22Rv1 (cell line): ENCODE measurements around the gene TBR1.

ENCODE experiments used
- H3K27ac ChIP-seq: fragments of 450-650 bp; 2 replicates; pipeline ENCODE4 v1.5.1; 2017
- CTCF ChIP-seq: fragments of 450-650 bp; IDR thresholded peaks from 2 replicates; pipeline ENCODE4 v1.5.1; 2017; ENCODE audit warnings: mild to moderate bottlenecking
- ZFX ChIP-seq: fragments of 450-650 bp; IDR thresholded peaks from 2 replicates; pipeline ENCODE4 v1.6.1; 2017; ENCODE audit warnings: antibody characterized with exemption, borderline replicate concordance

Gene TBR1

GRCh38 chr2:161379740-161380139 is 36.4 kb upstream of the TBR1 start:
- no peak overlapping the region for H3K27ac ChIP-seq
- TF ChIP-seq ZFX (no peak), CTCF (no peak)

- TF ChIP-seq ZFX (no peak), CTCF (no peak)
- H3K27ac ChIP-seq: no peak overlapping the region
Measured at GRCh38 chr2:161381546-161381945, 34.6 kb upstream of the TBR1 start.

GRCh38 chr2:161382747-161383146 is 33.4 kb upstream of the TBR1 start:
- H3K27ac ChIP-seq: no peak overlapping the region
- TF ChIP-seq CTCF: no peak
- TF ChIP-seq ZFX: no peak

GRCh38 chr2:161384864-161385263 is 31.2 kb upstream of the TBR1 start:
- no peak for TF ChIP-seq ZFX
- no peak for TF ChIP-seq CTCF
- no peak overlapping the region for H3K27ac ChIP-seq

- no peak overlapping the region for H3K27ac ChIP-seq
- TF ChIP-seq ZFX (no peak), CTCF (no peak)
Measured at GRCh38 chr2:161386228-161386824, 29.8 kb upstream of the TBR1 start.

GRCh38 chr2:161388146-161388779 is 27.8 kb upstream of the TBR1 start:
- no peak overlapping the region for H3K27ac ChIP-seq
- TF ChIP-seq ZFX: no peak
- no peak for TF ChIP-seq CTCF

- TF ChIP-seq CTCF (no peak), ZFX (no peak)
- no peak overlapping the region for H3K27ac ChIP-seq
Measured at GRCh38 chr2:161391737-161392506, 24.2 kb upstream of the TBR1 start.
